ENCODE data around the gene PAGR1.

Gene PAGR1

DNA sequence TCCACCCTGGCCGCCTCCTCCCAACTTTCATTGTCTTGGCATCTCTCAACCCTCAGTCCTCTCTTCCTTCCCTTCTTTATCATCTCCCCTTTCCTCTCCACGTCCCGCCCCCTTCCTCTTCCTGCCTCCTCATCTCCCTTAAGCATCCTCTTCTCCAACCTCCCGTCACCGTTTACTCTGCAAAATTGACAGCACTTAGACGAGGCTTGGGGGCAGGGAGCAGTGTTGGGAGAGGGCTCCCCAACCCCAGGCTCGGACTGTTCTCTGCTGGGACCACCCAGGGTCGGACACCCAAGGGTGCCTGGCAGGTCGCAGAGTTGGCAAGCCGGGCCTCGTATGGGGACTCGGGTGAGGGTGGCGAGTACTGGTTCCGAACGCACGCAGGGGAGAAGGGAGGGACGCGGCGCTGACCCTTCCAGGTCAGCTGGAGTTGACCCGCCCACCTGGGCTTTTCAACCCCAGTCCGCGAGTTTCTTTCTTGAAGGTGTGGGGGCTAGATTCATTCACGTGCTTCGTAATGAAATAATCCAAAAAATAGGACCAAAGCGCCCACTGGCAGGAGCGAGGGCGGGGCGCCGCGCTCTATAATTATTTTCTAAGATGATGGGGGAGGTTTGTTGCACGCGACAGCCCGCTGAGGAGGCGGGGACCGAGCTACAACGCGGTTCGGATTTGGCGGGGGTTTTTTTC is 775 bp upstream of the PAGR1 start:
- DNase-seq (ENCODE audit: low read depth) = no peak
- H3K4me3 ChIP-seq (ENCODE audit: control insufficient read depth, low read depth, low read length) = peak overlapping the region; percentile 91
- TF ChIP-seq, protein P1, sequence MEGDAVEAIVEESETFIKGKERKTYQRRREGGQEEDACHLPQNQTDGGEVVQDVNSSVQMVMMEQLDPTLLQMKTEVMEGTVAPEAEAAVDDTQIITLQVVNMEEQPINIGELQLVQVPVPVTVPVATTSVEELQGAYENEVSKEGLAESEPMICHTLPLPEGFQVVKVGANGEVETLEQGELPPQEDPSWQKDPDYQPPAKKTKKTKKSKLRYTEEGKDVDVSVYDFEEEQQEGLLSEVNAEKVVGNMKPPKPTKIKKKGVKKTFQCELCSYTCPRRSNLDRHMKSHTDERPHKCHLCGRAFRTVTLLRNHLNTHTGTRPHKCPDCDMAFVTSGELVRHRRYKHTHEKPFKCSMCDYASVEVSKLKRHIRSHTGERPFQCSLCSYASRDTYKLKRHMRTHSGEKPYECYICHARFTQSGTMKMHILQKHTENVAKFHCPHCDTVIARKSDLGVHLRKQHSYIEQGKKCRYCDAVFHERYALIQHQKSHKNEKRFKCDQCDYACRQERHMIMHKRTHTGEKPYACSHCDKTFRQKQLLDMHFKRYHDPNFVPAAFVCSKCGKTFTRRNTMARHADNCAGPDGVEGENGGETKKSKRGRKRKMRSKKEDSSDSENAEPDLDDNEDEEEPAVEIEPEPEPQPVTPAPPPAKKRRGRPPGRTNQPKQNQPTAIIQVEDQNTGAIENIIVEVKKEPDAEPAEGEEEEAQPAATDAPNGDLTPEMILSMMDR (IDR thresholded peaks at IDR 0.05; ENCODE audit: control insufficient read depth, insufficient read depth, low read depth, low read length, missing control alignments) = no peak

DNA sequence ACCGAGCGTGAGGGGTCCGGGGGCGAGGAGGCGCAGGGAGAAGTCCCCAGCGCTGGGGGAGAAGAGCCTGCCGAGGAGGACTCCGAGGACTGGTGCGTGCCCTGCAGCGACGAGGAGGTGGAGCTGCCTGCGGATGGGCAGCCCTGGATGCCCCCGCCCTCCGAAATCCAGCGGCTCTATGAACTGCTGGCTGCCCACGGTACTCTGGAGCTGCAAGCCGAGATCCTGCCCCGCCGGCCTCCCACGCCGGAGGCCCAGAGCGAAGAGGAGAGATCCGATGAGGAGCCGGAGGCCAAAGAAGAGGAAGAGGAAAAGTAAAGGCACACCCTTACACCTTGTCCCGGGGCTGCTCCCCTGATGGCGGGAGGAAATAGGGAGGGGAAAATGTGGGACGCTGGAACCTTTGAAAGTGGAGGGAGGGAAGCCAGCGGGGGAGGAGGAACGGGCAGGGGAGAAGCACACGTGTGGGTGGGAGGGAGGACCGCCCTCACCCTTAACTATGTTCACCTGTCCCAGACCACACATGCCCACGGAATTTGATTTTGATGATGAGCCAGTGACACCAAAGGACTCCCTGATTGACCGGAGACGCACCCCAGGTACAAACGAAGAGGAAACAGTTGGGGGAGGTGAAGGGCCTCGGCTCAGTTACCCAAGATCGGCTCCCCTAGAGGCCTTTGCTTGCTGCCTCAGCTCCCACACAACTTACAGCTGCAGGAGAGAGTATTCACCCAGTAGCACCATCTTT is 916 bp downstream of the PAGR1 start:
- DNase-seq (ENCODE audit: low read depth) = no peak
- peak overlapping the region; percentile 91 for H3K4me3 ChIP-seq (ENCODE audit: control insufficient read depth, low read depth, low read length)
- TF ChIP-seq, protein P1 (IDR thresholded peaks at IDR 0.05; ENCODE audit: control insufficient read depth, insufficient read depth, low read depth, low read length, missing control alignments) = no peak

DNA sequence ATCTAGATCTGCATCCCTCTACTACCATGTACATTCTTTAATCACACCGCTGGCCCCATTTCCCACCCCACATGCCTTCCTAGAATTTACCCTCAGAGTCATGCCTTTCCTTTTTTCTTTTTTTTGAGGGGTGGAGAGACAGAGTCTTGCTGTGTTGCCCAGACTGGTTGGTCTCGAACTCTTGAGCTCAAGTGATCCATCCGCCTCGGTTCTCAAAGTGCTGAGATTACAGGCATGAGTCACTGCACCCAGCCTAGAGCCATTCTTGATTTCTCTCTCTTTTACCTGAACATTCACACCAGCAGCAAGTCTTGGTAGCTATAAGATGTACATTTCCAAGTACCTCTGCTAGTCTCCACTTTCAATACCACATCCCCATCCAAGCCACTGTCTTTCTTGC is 2.1 kb downstream of the PAGR1 start:
- no peak overlapping the region for H3K4me3 ChIP-seq (ENCODE audit: control insufficient read depth, low read depth, low read length)
- TF ChIP-seq, protein P1 (IDR thresholded peaks at IDR 0.05; ENCODE audit: control insufficient read depth, insufficient read depth, low read depth, low read length, missing control alignments) = no peak
- no peak for DNase-seq (ENCODE audit: low read depth)

DNA sequence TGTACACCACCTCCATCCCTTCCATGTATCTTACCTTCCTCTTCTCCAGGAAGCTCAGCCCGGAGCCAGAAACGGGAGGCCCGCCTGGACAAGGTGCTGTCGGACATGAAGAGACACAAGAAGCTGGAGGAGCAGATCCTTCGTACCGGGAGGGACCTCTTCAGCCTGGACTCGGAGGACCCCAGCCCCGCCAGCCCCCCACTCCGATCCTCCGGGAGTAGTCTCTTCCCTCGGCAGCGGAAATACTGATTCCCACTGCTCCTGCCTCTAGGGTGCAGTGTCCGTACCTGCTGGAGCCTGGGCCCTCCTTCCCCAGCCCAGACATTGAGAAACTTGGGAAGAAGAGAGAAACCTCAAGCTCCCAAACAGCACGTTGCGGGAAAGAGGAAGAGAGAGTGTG is 3.6 kb downstream of the PAGR1 start:
- TF ChIP-seq, protein P1 (IDR thresholded peaks at IDR 0.05; ENCODE audit: control insufficient read depth, insufficient read depth, low read depth, low read length, missing control alignments) = peak; percentile 12
- no peak for DNase-seq (ENCODE audit: low read depth)
- peak overlapping the region; percentile 93 for H3K4me3 ChIP-seq (ENCODE audit: control insufficient read depth, low read depth, low read length)

DNA sequence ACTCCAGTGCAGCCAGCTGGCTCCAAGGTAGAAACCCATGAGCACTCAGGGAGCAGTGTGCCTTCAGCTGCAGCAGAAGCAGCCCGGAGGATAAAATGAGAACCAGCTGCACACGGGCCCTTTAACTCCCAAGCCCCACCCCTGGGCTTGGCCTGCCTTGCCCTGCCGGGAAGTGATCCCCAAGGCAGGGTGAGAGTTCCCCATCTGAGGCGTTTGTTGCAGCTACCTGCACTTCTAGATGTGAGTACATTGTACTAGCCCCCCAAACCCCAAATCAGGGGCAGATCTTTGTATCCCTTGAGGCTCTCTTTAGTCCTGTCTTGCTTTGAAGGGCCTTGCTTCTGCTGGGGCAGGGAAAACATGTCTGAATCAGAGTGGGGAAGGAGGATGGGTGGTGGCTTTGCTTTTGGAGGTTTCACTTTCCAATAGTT is 4.3 kb downstream of the PAGR1 start, which contains the start of gene MVP:
Gene MVP, plus strand, starts transcription at position 192 of the 431 bp plus-strand sequence. CDS start 10,088 bp downstream, outside the sequence.
- DNase-seq (ENCODE audit: low read depth) = no peak
- H3K4me3 ChIP-seq (ENCODE audit: control insufficient read depth, low read depth, low read length) = peak within 1 kb of the TSS; percentile 93
- TF ChIP-seq, protein P1 (IDR thresholded peaks at IDR 0.05; ENCODE audit: control insufficient read depth, insufficient read depth, low read depth, low read length, missing control alignments) = no peak

DNA sequence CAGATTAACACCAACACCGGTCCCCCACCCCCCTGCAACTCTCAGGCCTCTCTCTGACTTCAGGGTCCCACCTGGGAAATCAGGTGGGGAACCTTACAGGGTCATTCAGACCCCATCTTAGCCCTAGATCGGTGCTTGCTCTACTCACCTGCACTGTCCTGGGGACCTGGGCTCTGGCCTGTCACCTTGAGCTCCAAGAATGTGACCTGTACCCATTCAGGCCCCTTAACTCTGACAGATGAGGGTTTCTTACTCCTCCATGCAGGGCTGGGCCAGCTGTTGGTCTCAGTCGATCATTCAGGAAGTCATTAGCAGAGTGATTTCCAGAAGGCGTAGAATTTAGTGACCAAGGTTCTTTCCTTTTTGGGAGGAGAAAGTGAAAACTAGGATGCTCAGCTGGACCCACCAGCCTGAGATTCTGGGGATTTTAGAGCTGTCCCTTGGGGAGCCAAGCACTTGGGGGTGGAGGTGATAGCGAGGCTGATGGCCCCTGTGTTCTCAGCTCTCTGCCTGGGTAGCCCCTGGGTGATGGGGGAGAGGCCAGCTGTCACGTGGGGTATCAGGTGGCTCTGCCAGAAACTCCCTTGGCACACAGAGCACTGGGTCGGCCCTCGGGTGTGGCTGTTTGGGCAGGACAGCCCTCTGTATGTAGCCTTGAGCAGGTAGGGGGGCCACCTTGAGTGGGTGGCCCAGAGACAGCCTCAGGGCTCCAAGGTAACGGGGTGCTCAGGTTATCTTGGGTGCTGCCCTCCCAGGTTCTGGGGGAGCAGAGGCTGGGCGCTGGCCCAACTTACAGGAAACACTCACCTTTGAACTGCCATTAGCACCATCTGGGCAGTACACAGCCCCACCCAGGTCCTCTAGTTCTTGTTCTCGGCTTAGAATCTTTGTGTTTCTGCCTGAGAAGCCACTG is 5.0 kb downstream of the PAGR1 start:
- TF ChIP-seq, protein P1 (IDR thresholded peaks at IDR 0.05; ENCODE audit: control insufficient read depth, insufficient read depth, low read depth, low read length, missing control alignments) = no peak
- H3K4me3 ChIP-seq (ENCODE audit: control insufficient read depth, low read depth, low read length) = peak overlapping the region; percentile 93
- DNase-seq (ENCODE audit: low read depth) = no peak
